Effector memory CD8-positive, alpha-beta T cell (primary cell): ENCODE results near the gene TMEM132E.
A peak's percentile ranks its signal among the peaks of the same experiment; 100 is the strongest.

ENCODE experiments used
- ATAC-seq: fragments of 150-1000 bp; cut with Tn5 transposase; replicated peaks from 2 replicates; pipeline ENCODE4 v1.10.0; 2021; ENCODE audit warnings: mild to moderate bottlenecking, moderate library complexity
- DNase-seq, 3 experiments: peaks; one replicate each; pipeline ENCODE4 v3.0.0; 2021
- H3K27ac Mint-ChIP-seq, 2 donors: one replicate each; pipeline ENCODE4 v1.8.0; 2022; ENCODE audit warnings: mild to moderate bottlenecking in 2 of 2, mixed read lengths in 2 of 2, moderate library complexity in 2 of 2
- H3K27me3 Mint-ChIP-seq, 2 donors: one replicate each; pipeline ENCODE4 v1.8.0; 2022; ENCODE audit warnings: mixed read lengths in 2 of 2
- H3K36me3 Mint-ChIP-seq: one replicate; pipeline ENCODE4 v1.8.0; 2022; ENCODE audit warnings: mild to moderate bottlenecking, moderate library complexity, mixed read lengths; ENCODE audit not compliant: insufficient read depth
- H3K4me1 Mint-ChIP-seq, 2 donors: one replicate each; pipeline ENCODE4 v1.8.0; 2022; ENCODE audit warnings: low read depth in 2 of 2, mixed read lengths in 2 of 2
- H3K4me3 Mint-ChIP-seq, 2 donors: one replicate each; pipeline ENCODE4 v1.8.0; 2022; ENCODE audit warnings: mild to moderate bottlenecking in 2 of 2, mixed read lengths in 2 of 2, moderate library complexity in 2 of 2
- H3K9me3 Mint-ChIP-seq, 2 donors: one replicate each; pipeline ENCODE4 v1.8.0; 2022; ENCODE audit warnings: mixed read lengths in 2 of 2

Gene TMEM132E

DNA sequence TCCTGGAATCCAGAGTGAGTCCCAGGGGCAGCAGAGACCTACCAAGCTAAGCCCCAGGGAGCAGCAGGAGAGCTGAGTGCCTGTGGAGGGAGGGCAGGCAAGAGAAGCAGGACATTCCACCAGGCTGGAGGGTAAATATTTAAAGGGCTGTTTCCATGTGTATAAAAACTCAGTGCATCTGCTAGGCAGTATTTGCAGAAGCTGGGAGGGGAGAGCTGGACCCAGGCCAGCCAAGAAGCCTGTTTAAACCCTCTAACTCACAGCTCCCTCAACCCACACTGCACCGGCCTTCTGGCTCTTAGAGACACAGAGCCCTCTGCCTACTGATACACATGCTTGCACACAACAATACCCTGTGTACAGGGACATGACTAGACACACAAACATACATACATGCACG is 22.5 kb upstream of the TMEM132E start:
- DNase-seq, result no peak
- peaks cover 18 to 20% of the 10 kb centered on the region in 2 donors for H3K27me3 Mint-ChIP-seq
- no peak for ATAC-seq
- H3K4me3 Mint-ChIP-seq, result no peak overlapping the region
- H3K9me3 Mint-ChIP-seq, result no peaks in the 10 kb centered on the region
- no peaks in the 10 kb centered on the region for H3K4me1 Mint-ChIP-seq
- no peaks in the 10 kb centered on the region for H3K36me3 Mint-ChIP-seq
- H3K27ac Mint-ChIP-seq, result no peak overlapping the region

DNA sequence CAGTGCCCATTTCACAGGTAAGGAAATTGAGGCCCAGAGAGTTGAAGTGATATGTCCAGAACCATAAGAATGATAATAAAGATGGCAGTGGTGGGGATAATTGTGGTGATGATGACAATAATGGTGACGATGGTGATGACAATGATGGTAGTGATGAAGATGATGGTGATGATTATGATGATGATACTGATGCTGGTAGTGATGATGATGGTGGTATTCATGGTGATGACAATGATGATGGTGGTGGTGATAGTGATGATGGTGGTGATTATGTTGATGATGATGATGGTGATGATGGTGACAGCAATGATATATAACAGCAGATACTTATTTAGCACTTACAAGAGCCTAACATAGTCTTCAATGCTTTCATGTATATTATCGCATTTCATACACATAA is 18.1 kb upstream of the TMEM132E start:
- Mint-ChIP-seq H3K27ac (no peak overlapping the region), H3K9me3 (no peaks in the 10 kb centered on the region), H3K36me3 (no peaks in the 10 kb centered on the region), H3K4me3 (no peak overlapping the region), H3K27me3 (peaks cover 8 to 18% of the 10 kb centered on the region in 2 donors), H3K4me1 (no peaks in the 10 kb centered on the region)
- ATAC-seq (no peak), DNase-seq (no peak)

DNA sequence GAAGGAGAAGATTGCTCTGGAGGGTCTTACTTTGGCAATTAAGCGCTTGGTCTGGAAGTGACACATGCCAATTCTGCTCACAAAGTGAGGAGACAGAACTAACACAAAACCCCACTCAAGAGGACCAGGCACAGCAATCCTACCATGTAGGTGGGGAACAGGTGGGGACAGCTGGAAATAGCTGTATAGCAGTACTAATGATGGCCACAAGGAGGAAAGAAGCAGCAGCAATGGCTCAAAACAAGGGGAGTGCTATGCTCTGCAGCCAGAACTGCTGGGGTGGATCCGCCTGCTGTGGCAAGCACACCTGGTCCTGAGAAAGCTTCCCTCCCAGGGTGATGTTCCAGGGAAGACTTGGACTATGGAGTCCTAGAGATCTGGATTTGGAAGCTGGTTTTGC is 17.0 kb upstream of the TMEM132E start:
- ATAC-seq, result no peak
- Mint-ChIP-seq H3K27ac (no peak overlapping the region), H3K36me3 (no peaks in the 10 kb centered on the region), H3K4me3 (no peak overlapping the region), H3K4me1 (no peaks in the 10 kb centered on the region), H3K27me3 (peaks cover 8 to 18% of the 10 kb centered on the region in 2 donors), H3K9me3 (no peaks in the 10 kb centered on the region)
- DNase-seq, result no peak

DNA sequence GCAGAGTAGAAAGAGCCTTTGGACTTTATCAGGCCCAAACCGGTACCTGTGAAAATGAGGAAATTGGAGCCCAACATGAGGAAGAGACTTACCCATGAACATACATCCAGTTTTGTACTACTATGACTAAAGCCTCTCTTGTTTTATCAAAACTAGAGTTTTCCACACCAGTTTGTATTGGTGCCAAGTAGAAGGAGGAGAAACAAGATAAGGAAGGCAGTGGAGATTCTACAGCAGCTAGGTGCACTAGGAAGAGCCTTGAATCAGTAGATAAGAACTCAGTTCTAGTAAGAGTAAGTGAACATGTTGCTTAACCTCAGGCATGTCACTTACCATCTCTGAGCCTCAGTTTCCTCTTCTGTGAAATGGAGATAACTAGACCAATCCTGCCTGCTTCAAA is 13.7 kb upstream of the TMEM132E start:
- Mint-ChIP-seq H3K27me3 (peaks cover 14 to 23% of the 10 kb centered on the region in 2 donors), H3K36me3 (no peaks in the 10 kb centered on the region), H3K4me1 (no peaks in the 10 kb centered on the region), H3K27ac (no peak overlapping the region), H3K9me3 (no peaks in the 10 kb centered on the region), H3K4me3 (no peak overlapping the region)
- no peak for DNase-seq
- no peak for ATAC-seq

DNA sequence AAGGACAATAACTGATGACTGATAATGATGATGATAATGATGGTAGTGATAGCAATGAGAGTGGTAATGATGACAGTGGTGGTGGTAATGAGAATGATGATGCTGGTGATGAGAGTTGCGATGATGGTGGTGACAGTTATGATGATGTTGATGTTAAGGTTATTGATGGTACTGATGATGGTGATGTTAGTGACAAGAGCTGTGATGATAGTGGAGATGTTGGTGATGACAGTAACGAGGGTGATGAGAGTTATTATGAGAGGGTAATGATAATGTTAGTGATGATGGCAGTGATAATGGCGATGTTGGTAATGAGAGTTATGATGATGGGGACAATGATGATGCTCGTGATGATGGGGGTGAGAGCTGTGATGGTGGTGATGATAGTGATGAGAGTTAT is 13.2 kb upstream of the TMEM132E start:
- Mint-ChIP-seq H3K4me1 (no peaks in the 10 kb centered on the region), H3K4me3 (no peak overlapping the region), H3K27me3 (peaks cover 17 to 28% of the 10 kb centered on the region in 2 donors), H3K9me3 (no peaks in the 10 kb centered on the region), H3K36me3 (no peaks in the 10 kb centered on the region), H3K27ac (no peak overlapping the region)
- no peak for ATAC-seq
- DNase-seq, result no peak

DNA sequence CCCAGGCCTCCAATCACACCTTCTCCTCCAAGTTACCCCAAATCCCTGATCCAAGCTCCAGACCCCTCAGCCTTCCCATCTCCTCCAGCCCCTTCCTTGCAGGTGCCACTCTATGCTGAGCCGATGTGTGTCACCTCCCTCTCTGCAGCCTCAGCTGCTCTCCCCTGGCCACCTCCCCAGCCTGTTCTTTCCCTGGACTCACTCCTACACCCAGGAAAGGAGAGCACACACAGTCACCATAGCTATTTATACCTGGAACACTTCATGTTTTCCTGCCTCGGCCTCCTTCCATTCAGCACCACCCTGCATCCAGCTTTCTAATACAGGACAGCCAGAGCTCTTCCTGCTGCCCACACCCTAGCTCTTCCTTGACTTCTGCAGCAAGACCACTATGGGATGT is 12.5 kb upstream of the TMEM132E start:
- no peaks in the 10 kb centered on the region for H3K9me3 Mint-ChIP-seq
- DNase-seq, result no peak
- ATAC-seq, result no peak

DNA sequence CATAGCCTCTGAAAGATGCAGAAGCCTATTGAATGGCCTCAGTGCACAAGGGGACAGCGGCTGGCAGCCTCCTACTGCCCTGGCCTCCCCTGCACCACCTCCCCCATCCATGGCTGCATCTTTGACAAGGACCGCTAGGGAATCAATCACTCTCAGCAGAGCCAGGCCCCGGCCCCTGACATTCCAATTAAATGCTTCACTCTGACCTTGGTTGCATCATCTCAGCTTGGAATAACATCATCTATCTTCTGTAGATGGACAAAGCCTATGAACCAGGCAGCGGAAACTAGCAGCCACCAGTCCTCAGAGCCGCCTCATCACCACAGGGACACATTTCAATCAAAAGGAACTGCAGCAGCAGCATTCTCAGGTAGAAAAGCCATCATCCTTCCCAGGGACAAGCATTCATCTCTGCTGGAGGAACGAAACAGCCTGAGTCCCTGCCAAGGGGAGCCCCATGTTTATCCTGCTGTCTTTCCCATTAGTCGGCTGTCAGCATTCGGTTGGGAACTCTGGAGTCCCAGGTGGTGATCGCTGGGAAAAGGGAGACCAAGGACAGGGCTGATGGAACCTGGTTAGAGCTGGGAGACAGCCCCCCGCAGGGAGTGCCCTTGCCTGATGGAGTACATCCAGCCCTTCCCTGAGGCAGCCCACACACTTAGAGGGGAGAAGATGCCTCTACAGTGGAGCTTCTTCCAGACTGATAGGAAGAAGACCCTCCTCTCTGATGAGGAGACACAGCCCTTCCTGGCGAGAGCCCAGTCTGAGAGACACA is 11.5 kb upstream of the TMEM132E start:
- ATAC-seq (no peak), DNase-seq (no peak)
- Mint-ChIP-seq H3K9me3 (no peaks in the 10 kb centered on the region), H3K27ac (no peak overlapping the region), H3K4me3 (no peak overlapping the region), H3K4me1 (no peaks in the 10 kb centered on the region), H3K36me3 (no peaks in the 10 kb centered on the region), H3K27me3 (peaks cover 32 to 44% of the 10 kb centered on the region in 2 donors)

More for the DNA sequence above, 12.5 kb upstream of the TMEM132E start:
- Mint-ChIP-seq H3K4me1 (no peaks in the 10 kb centered on the region), H3K27me3 (peaks cover 22 to 34% of the 10 kb centered on the region in 2 donors), H3K4me3 (no peak overlapping the region), H3K36me3 (no peaks in the 10 kb centered on the region), H3K27ac (no peak overlapping the region)

DNA sequence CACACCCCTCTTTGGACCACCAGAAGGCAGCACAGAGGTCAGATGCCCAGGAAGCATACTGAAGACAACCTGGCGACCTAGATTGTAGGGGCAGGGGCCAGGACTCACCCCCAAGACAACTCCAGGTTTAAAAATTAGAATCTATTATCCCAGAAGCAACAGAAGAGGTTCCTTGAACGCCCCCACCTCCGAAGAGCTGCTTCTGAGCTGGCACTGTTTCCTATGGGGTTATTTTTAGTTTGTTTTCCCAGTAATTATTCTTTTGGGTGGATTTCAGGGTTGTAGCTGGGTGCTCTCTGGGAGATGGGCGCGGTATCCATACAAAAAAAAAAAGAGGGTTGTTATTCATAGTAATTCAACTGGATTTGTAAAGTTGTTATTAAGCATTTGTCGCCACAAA is 10.4 kb upstream of the TMEM132E start:
- H3K9me3 Mint-ChIP-seq, result no peaks in the 10 kb centered on the region

DNA sequence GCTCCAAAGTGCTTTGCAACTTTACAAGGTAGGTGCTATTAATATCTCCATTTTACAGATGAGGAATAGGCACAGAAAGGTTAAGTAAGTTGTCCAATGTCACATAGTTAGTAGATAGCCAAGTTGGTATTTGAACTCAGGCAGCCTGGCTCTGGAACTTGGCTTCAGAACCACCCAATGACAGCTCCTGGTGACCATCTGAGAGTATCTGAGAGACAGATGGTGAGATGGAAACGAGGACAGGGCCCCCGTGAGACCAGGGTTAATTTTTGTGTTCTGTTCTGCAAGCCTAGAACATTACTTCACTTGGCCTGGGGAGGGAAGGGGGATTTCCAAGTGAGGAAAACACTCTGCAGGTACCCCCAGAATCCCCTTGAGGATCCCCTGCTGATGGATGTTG is 9.8 kb upstream of the TMEM132E start:
- H3K9me3 Mint-ChIP-seq, result no peaks in the 10 kb centered on the region
- H3K36me3 Mint-ChIP-seq, result no peaks in the 10 kb centered on the region
- DNase-seq, result no peak
- H3K4me1 Mint-ChIP-seq, result no peaks in the 10 kb centered on the region
- H3K27ac Mint-ChIP-seq, result no peak overlapping the region
- ATAC-seq, result no peak
- H3K27me3 Mint-ChIP-seq, result peaks cover 41 to 44% of the 10 kb centered on the region in 2 donors
- H3K4me3 Mint-ChIP-seq, result no peak overlapping the region

More for the DNA sequence above, 10.4 kb upstream of the TMEM132E start:
- Mint-ChIP-seq H3K27ac (no peak overlapping the region), H3K4me3 (no peak overlapping the region), H3K4me1 (no peaks in the 10 kb centered on the region), H3K27me3 (peaks cover 35 to 44% of the 10 kb centered on the region in 2 donors), H3K36me3 (no peaks in the 10 kb centered on the region)
- DNase-seq (no peak), ATAC-seq (no peak)

DNA sequence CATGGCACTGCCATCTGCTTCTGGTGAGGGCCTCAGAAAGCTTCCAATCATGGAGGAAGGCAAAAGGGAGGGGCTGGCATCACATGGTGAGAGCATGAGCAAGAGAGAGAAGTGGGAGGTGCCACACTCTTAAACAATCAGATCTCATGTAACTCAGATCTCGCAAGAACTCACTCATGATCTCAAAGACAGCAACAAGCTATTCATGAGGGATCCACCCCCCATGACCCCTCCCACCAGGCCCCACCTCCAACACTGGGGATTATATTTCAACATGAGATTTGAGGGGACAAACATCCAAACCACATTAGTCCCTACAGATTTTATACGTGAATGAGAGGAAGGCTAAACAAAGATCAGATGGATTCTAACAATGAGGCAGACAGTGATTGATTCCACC is 8.9 kb upstream of the TMEM132E start:
- no peaks in the 10 kb centered on the region for H3K36me3 Mint-ChIP-seq
- H3K9me3 Mint-ChIP-seq, result no peaks in the 10 kb centered on the region
- DNase-seq (no peak), ATAC-seq (no peak)
- peaks cover 47 to 53% of the 10 kb centered on the region in 2 donors for H3K27me3 Mint-ChIP-seq
- no peaks in the 10 kb centered on the region for H3K4me1 Mint-ChIP-seq
- no peak overlapping the region for H3K4me3 Mint-ChIP-seq
- no peak overlapping the region for H3K27ac Mint-ChIP-seq

DNA sequence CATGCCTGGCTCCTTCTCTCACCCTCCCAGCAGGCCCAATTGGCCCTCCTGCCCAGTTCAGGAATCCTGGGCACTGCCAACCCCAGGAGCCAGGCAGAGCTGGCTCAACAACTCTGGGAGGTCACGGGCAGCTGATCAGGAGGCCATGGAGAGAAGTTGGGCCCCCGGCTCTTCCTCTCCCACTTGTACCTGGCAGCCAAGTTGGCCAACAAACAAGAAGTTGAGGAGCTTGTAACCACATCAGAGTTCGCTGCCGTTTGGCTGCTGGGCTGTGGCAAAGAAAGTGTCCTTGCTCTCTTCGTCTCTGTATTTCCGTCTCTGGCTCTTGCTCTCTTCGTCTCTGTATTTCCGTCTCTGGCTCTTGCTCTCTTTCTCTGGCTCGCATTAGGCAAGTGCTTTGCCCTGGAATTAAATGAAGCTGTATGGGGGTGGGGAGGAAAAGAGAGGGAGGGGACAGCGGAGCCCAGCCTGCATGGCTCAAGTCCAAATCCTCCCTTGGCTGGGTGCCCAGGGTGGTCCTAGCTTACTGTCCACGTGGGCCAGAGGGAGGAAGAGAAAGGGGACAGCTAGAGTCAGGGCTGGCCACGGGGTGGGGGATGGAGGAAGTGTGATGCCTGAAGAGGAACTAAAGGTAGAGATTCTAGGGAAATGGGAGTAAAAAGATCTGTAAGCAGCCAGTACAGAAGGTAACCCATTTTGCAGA is 7.8 kb upstream of the TMEM132E start:
- Mint-ChIP-seq H3K4me1 (no peaks in the 10 kb centered on the region), H3K9me3 (no peaks in the 10 kb centered on the region), H3K4me3 (no peak overlapping the region), H3K36me3 (no peaks in the 10 kb centered on the region), H3K27me3 (peaks cover 53 to 64% of the 10 kb centered on the region in 2 donors), H3K27ac (no peak overlapping the region)
- ATAC-seq (no peak), DNase-seq (no peak)

DNA sequence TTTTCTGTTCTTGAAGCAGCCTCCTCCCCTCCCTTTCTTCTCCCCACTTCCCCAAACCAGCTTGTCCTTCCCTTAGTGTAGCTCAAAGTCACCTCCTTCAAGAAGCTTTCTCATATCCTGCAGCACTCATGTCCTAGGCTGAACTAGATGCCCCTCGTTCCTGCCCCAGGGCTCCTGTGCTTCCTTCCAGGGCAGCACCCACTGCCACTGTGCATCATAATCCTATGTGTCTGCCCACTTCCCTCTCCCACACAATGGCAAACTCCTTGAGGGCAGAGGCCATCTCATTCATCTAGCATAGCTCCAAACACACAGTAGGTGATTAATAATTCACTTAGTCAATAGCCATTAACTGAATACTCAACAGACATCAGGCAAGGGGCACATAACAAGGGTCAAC is 6.9 kb upstream of the TMEM132E start:
- H3K27me3 Mint-ChIP-seq, result peaks cover 62 to 73% of the 10 kb centered on the region in 2 donors
- no peak overlapping the region for H3K27ac Mint-ChIP-seq
- no peak for ATAC-seq
- H3K9me3 Mint-ChIP-seq, result no peaks in the 10 kb centered on the region
- no peak for DNase-seq
- H3K4me3 Mint-ChIP-seq, result no peak overlapping the region
- H3K36me3 Mint-ChIP-seq, result no peaks in the 10 kb centered on the region
- H3K4me1 Mint-ChIP-seq, result no peaks in the 10 kb centered on the region

DNA sequence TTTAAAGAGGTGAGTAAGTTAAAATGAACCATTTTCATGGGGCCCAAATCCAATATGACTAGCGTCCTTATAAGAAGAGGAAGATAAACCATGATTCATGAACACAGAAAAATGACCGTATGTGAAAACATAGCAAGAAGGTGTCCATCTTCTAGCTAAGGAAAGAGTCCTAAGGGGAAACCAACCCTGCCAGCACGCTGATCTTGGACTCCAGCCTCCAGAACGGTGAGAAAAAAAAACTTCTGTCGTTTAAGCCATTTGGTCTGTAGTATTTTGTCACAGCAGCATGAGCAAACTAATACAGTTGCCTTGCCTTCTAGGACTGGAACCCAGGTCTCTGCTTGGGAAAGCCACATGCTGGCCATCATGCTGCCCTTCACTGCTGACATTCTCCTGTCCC is 4.2 kb upstream of the TMEM132E start:
- Mint-ChIP-seq H3K27ac (no peak overlapping the region), H3K4me3 (no peak overlapping the region), H3K27me3 (peaks cover 82 to 97% of the 10 kb centered on the region in 2 donors), H3K36me3 (no peaks in the 10 kb centered on the region), H3K4me1 (peaks cover 10 to 12% of the 10 kb centered on the region in 2 donors), H3K9me3 (no peaks in the 10 kb centered on the region)
- DNase-seq, result no peak
- ATAC-seq, result no peak

DNA sequence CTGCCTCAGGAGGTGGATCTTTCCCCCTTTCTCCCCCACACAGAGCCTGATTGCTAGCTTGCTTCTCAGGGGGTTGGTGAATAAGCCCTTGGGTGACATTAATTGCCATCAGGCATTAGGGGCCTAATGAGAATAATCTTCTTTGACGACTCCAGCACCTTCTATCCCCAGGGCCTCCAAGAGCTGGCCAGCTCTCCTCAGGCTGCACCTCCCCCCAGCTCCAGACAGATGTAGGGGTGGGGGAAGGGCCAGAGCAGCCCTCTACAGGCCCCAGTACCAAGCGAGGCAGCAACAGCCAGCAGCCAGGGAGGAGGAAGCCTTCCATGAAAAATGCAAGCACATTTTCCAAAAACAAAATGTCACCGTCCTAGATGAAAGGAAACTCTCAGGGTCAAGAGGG is 1.4 kb upstream of the TMEM132E start:
- no peak overlapping the region for H3K27ac Mint-ChIP-seq
- no peaks in the 10 kb centered on the region for H3K9me3 Mint-ChIP-seq
- peak overlapping the region in 1 of 2 donors; percentile 83 for H3K4me3 Mint-ChIP-seq
- ATAC-seq (no peak), DNase-seq (no peak)
- peaks cover 12% of the 10 kb centered on the region in 2 donors for H3K4me1 Mint-ChIP-seq
- H3K36me3 Mint-ChIP-seq, result no peaks in the 10 kb centered on the region
- H3K27me3 Mint-ChIP-seq, result peaks cover 73 to 97% of the 10 kb centered on the region in 2 donors
